Ovary (tissue), 3 donors: Measurements from ENCODE around the gene EXOC6B.

Experiments
- POLR2A ChIP-seq: fragments of 450-650 bp; IDR thresholded peaks from one replicate; pipeline ENCODE4 v1.6.1; 2017; ENCODE audit warnings: antibody characterized with exemption, mild to moderate bottlenecking, moderate library complexity
- TF ChIP-seq, protein P1 (sequence below), 3 donors: fragments of 450-650 bp in 2 of 3; fragments of 200-600 bp in 1 of 3; IDR thresholded peaks; one replicate each; pipeline versions ENCODE4 v1.5.1 to v1.8.0; 2016 to 2022; ENCODE audit warnings: antibody characterized with exemption in 3 of 3, mild to moderate bottlenecking in 1 of 3
- donor health status: DM: no; HTN: no; CAD: no.

DNA sequence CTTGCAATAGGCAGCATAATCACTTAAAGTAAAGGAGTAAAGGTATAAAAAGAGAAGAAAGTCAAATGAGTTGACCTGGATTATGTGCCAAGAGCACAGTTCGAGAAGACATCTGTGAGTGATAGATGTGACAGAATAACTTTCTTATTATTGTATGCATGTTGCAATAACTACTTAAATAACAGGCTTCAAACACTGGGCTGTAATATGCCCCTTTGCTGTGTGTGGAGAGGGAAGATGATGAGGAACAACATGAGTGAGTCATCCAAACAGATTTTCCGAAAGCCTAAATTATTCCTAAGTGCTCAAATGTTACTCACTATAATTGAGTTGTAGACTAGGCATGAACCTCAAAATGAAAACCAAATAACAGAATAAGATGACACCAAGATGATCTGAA lies 328.1 kb downstream of the EXOC6B start:
- TF ChIP-seq, protein P1, sequence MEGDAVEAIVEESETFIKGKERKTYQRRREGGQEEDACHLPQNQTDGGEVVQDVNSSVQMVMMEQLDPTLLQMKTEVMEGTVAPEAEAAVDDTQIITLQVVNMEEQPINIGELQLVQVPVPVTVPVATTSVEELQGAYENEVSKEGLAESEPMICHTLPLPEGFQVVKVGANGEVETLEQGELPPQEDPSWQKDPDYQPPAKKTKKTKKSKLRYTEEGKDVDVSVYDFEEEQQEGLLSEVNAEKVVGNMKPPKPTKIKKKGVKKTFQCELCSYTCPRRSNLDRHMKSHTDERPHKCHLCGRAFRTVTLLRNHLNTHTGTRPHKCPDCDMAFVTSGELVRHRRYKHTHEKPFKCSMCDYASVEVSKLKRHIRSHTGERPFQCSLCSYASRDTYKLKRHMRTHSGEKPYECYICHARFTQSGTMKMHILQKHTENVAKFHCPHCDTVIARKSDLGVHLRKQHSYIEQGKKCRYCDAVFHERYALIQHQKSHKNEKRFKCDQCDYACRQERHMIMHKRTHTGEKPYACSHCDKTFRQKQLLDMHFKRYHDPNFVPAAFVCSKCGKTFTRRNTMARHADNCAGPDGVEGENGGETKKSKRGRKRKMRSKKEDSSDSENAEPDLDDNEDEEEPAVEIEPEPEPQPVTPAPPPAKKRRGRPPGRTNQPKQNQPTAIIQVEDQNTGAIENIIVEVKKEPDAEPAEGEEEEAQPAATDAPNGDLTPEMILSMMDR (IDR thresholded peaks at IDR 0.05): no peak
- no peak for TF ChIP-seq POLR2A
